CD14-positive monocyte (primary cell): Measurements from ENCODE around the gene CMTM4. TPM values are rescaled to one million over a fixed set of nuclear protein-coding genes. Genes with fewer than 3 reads are reported as not detected.

ENCODE experiments used
- DNase-seq, 3 donors: peaks; one replicate each; pipeline ENCODE4 v3.0.0-alpha.2; 2011 to 2022
- H2AFZ ChIP-seq: 2 replicates; pipeline ENCODE4 v1.6.0; 2012; ENCODE audit warnings: mild to moderate bottlenecking, low read depth, low read length, inconsistent platforms; ENCODE audit not compliant: insufficient read depth, poor library complexity, severe bottlenecking
- H3K27ac ChIP-seq, 2 donors: 1 replicate in 1 of 2; 2 replicates in 1 of 2; pipeline ENCODE4 v1.5.1; 2012 to 2013; ENCODE audit warnings: low read length in 2 of 2, control low read depth in 1 of 2, inconsistent platforms in 1 of 2, low read depth in 1 of 2, mild to moderate bottlenecking in 1 of 2
- H3K27me3 ChIP-seq, 2 donors: one replicate each; pipeline versions ENCODE4 v1.6.0 to v1.6.1; 2011 to 2013; ENCODE audit warnings: low read length in 2 of 2; ENCODE audit not compliant: control insufficient read depth in 2 of 2, insufficient read depth in 2 of 2
- H3K36me3 ChIP-seq, 2 donors: replicated peaks in 1 of 2; 1 replicate in 1 of 2; 2 replicates in 1 of 2; pipeline versions ENCODE4 v1.5.1 to v1.6.1; 2012 to 2013; ENCODE audit warnings: low read length in 2 of 2, control low read depth in 1 of 2, inconsistent platforms in 1 of 2, mild to moderate bottlenecking in 1 of 2; ENCODE audit not compliant: insufficient read depth in 2 of 2, control insufficient read depth in 1 of 2
- H3K4me1 ChIP-seq, 2 donors: 1 replicate in 1 of 2; 2 replicates in 1 of 2; pipeline versions ENCODE4 v1.5.1 to v1.6.1; 2012 to 2013; ENCODE audit warnings: low read length in 2 of 2, control low read depth in 1 of 2, inconsistent platforms in 1 of 2, mild to moderate bottlenecking in 1 of 2, moderate library complexity in 1 of 2; ENCODE audit not compliant: insufficient read depth in 2 of 2, control insufficient read depth in 1 of 2
- H3K4me2 ChIP-seq: replicated peaks from 2 replicates; pipeline ENCODE3; 2012; ENCODE audit warnings: low read length, moderate library complexity, mild to moderate bottlenecking; ENCODE audit not compliant: poor library complexity, severe bottlenecking; ENCODE audit errors: extremely low read depth
- H3K4me3 ChIP-seq, 3 experiments: fragments of 200-600 bp in 1 of 3; sonication (generic) in 1 of 3; replicated peaks in 1 of 3; 1 replicate in 2 of 3; 2 replicates in 1 of 3; pipeline ENCODE4 v1.5.1; 2011 to 2013; ENCODE audit warnings: low read length in 3 of 3, mild to moderate bottlenecking in 3 of 3, control low read depth in 2 of 3, low read depth in 2 of 3, inconsistent platforms in 1 of 3, moderate library complexity in 1 of 3
- H3K79me2 ChIP-seq: 2 replicates; pipeline ENCODE4 v1.6.0; 2012; ENCODE audit warnings: mild to moderate bottlenecking, control low read depth, inconsistent platforms, low read length, moderate library complexity; ENCODE audit not compliant: insufficient read depth
- H3K9ac ChIP-seq: 2 replicates; pipeline ENCODE4 v1.6.0; 2017; ENCODE audit warnings: low read length, mild to moderate bottlenecking; ENCODE audit not compliant: insufficient read depth, poor library complexity, severe bottlenecking
- H3K9me3 ChIP-seq, 2 donors: replicated peaks in 1 of 2; 1 replicate in 1 of 2; 2 replicates in 1 of 2; pipeline versions ENCODE4 v1.5.1 to v1.6.1; 2012 to 2013; ENCODE audit warnings: low read length in 2 of 2, control low read depth in 1 of 2; ENCODE audit not compliant: control insufficient read depth in 1 of 2, insufficient read depth in 1 of 2
- H4K20me1 ChIP-seq: 2 replicates; pipeline ENCODE4 v1.6.0; 2012; ENCODE audit warnings: mild to moderate bottlenecking, low read length, control low read depth, moderate library complexity; ENCODE audit not compliant: insufficient read depth
- H3K27ac Mint-ChIP-seq, 7 donors: one replicate each; pipeline ENCODE4 v1.8.0; 2020; ENCODE audit warnings: mild to moderate bottlenecking in 7 of 7, mixed read lengths in 7 of 7, moderate library complexity in 6 of 7, inconsistent platforms in 2 of 7
- H3K27me3 Mint-ChIP-seq, 3 donors: one replicate each; pipeline ENCODE4 v1.8.0; 2021 to 2022; ENCODE audit warnings: low read depth in 3 of 3, mild to moderate bottlenecking in 3 of 3, mixed read lengths in 3 of 3, moderate library complexity in 3 of 3, inconsistent platforms in 1 of 3
- H3K36me3 Mint-ChIP-seq, 2 donors: one replicate each; pipeline ENCODE4 v1.8.0; 2020; ENCODE audit warnings: mixed read lengths in 2 of 2, inconsistent platforms in 1 of 2, mild to moderate bottlenecking in 1 of 2
- H3K4me1 Mint-ChIP-seq: one replicate; pipeline ENCODE4 v1.8.0; 2020; ENCODE audit warnings: mild to moderate bottlenecking, mixed read lengths
- H3K4me3 Mint-ChIP-seq, 2 donors: one replicate each; pipeline ENCODE4 v1.8.0; 2020; ENCODE audit warnings: mild to moderate bottlenecking in 2 of 2, mixed read lengths in 2 of 2, moderate library complexity in 1 of 2
- H3K9me3 Mint-ChIP-seq, 7 donors: one replicate each; pipeline ENCODE4 v1.8.0; 2020 to 2022; ENCODE audit warnings: mixed read lengths in 7 of 7, mild to moderate bottlenecking in 6 of 7, moderate library complexity in 6 of 7, inconsistent platforms in 2 of 7
- WGBS: methylation state at CpG from one replicate; pipeline ENCODE4 v1.1.5; 2013; ENCODE audit warnings: missing lambda C conversion rate; ENCODE audit not compliant: insufficient coverage; 5-methylcytosine and 5-hydroxymethylcytosine counted together
- intact Hi-C, 2 donors: fragments of 100-400 bp; cut with micrococcal nuclease; formaldehyde crosslinking; loops; one replicate each; pipeline versions ENCODE4 v1.15.0 to v1.15.1; 2023
- polyA plus RNA-seq, 3 donors: library from polyadenylated mRNA; depleted of rRNA in 1 of 3; unstranded in 2 of 3; stranded (reverse) in 1 of 3; fragments of 300-500 nt in 2 of 3; fragments of >200 nt in 1 of 3; fragmentation: Illumina TruSeq in 2 of 3; gene quantifications; 1 replicate in 2 of 3; 2 replicates in 1 of 3; pipeline ENCODE4 v1.2.3, GENCODE V29; 2012 to 2021
- TF ChIP-seq, protein P1 (sequence below): fragments of 200-600 bp; IDR thresholded peaks from one replicate; pipeline ENCODE4 v1.8.0; 2022; ENCODE audit warnings: antibody characterized with exemption, mild to moderate bottlenecking

Gene CMTM4
- polyA plus RNA-seq, 3 donors, result 0.41 to 21.2 (median 0.45) TPM

DNA sequence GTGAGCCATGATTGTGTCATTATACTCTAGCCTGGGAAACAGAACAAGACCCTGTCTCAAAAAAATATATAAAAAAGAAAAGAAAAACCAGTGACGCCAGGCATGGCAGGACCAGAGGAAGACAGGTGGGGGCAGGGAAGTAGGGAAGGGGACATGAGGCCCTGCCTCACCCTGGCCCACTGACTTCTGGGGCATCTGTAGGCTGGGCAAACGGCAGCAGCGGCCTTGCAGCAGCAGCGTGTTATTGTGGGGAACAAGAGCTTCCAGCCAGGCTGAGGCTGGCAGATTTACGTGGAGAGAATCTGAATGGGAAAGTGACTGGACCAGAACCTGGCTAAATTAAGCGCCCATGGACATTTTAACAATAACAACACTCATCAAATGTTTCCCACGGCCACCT, 19.4 kb downstream of the CMTM4 start:
- Histone ChIP-seq H3K79me2 (peaks cover 60% of the 10 kb centered on the region), H3K4me2 (no peak overlapping the region), H3K36me3 (peaks cover 3 to 33% of the 10 kb centered on the region in 2 donors), H3K27ac (no peak overlapping the region), H3K9ac (no peak overlapping the region), H3K4me3 (no peak overlapping the region), H3K9me3 (no peaks in the 10 kb centered on the region), H4K20me1 (peaks cover 29% of the 10 kb centered on the region), H2AFZ (no peak overlapping the region), H3K4me1 (no peaks in the 10 kb centered on the region), H3K27me3 (no peaks in the 10 kb centered on the region)
- Mint-ChIP-seq H3K9me3 (no peaks in the 10 kb centered on the region), H3K4me3 (no peak overlapping the region), H3K36me3 (peaks cover 18 to 49% of the 10 kb centered on the region in 2 donors), H3K27me3 (peaks cover 0 to 4% (median 0%) of the 10 kb centered on the region in 3 donors), H3K4me1 (peaks cover 4% of the 10 kb centered on the region), H3K27ac (no peak overlapping the region)
- TF ChIP-seq, protein P1, sequence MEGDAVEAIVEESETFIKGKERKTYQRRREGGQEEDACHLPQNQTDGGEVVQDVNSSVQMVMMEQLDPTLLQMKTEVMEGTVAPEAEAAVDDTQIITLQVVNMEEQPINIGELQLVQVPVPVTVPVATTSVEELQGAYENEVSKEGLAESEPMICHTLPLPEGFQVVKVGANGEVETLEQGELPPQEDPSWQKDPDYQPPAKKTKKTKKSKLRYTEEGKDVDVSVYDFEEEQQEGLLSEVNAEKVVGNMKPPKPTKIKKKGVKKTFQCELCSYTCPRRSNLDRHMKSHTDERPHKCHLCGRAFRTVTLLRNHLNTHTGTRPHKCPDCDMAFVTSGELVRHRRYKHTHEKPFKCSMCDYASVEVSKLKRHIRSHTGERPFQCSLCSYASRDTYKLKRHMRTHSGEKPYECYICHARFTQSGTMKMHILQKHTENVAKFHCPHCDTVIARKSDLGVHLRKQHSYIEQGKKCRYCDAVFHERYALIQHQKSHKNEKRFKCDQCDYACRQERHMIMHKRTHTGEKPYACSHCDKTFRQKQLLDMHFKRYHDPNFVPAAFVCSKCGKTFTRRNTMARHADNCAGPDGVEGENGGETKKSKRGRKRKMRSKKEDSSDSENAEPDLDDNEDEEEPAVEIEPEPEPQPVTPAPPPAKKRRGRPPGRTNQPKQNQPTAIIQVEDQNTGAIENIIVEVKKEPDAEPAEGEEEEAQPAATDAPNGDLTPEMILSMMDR, result no peak
- DNase-seq, result no peak
- 95% methylated on average over 5 of the region's 7 CpGs for WGBS
- intact Hi-C loops, result no loop called here

DNA sequence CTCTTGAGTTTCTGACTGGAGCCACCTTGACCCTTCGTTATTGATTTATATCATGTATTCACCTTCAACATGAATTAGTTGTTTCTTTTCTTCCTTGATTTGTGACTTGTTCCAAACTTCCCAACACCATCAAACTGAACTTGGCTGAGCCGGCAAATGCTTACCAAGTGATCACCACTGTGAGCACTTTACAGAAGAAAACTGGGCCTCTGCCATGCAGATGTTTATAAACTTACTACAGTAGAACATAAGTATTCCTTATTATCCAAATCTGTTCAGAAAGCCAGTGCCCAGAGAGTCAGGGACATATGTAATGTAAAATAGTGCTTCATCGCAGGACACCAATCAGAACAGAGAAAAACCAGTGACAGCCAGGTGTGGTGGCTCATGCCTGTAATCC, 19.9 kb downstream of the CMTM4 start:
- Mint-ChIP-seq H3K36me3 (peaks cover 18 to 50% of the 10 kb centered on the region in 2 donors), H3K9me3 (no peaks in the 10 kb centered on the region), H3K4me1 (peaks cover 4% of the 10 kb centered on the region), H3K4me3 (no peak overlapping the region), H3K27me3 (peaks cover 0 to 4% (median 0%) of the 10 kb centered on the region in 3 donors), H3K27ac (no peak overlapping the region)
- Histone ChIP-seq H3K79me2 (peaks cover 59% of the 10 kb centered on the region), H3K4me1 (no peaks in the 10 kb centered on the region), H3K9me3 (no peaks in the 10 kb centered on the region), H3K27me3 (no peaks in the 10 kb centered on the region), H4K20me1 (peaks cover 30% of the 10 kb centered on the region), H3K4me3 (no peak overlapping the region), H3K9ac (no peak overlapping the region), H3K27ac (no peak overlapping the region), H3K4me2 (no peak overlapping the region), H3K36me3 (peaks cover 3 to 33% of the 10 kb centered on the region in 2 donors), H2AFZ (no peak overlapping the region)
- intact Hi-C loops, result no loop called here
- WGBS, result 100% methylated on average over 2 of the region's 3 CpGs
- TF ChIP-seq, protein P1, result no peak
- DNase-seq, result no peak
